Rectal smooth muscle tissue (tissue), 1 donor: ENCODE data around the gene SPPL2C.

ENCODE experiments used
- H3K27ac ChIP-seq: one replicate; pipeline ENCODE4 v1.7.0; 2013; ENCODE audit warnings: low read depth, low read length, inconsistent platforms
- H3K27me3 ChIP-seq: one replicate; pipeline ENCODE4 v1.7.0; 2013; ENCODE audit warnings: low read length; ENCODE audit not compliant: control insufficient read depth, insufficient read depth
- H3K36me3 ChIP-seq: one replicate; pipeline ENCODE4 v1.7.0; 2013; ENCODE audit warnings: low read length; ENCODE audit not compliant: control insufficient read depth, insufficient read depth
- H3K4me1 ChIP-seq: one replicate; pipeline ENCODE4 v1.7.0; 2013; ENCODE audit warnings: low read length; ENCODE audit not compliant: control insufficient read depth, insufficient read depth
- H3K4me3 ChIP-seq: one replicate; pipeline ENCODE4 v1.7.0; 2013; ENCODE audit warnings: low read length
- H3K9ac ChIP-seq: one replicate; pipeline ENCODE4 v1.7.0; 2013; ENCODE audit warnings: low read length

The SPPL2C gene

GRCh38 chr17:45820052-45820780, 24.5 kb upstream of the SPPL2C start:
- Histone ChIP-seq H3K27me3 (no peaks in the 10 kb centered on the region), H3K36me3 (no peaks in the 10 kb centered on the region), H3K4me1 (no peaks in the 10 kb centered on the region), H3K9ac (no peak overlapping the region), H3K27ac (no peak overlapping the region), H3K4me3 (no peak overlapping the region)

- Histone ChIP-seq H3K27ac (no peak overlapping the region), H3K36me3 (no peaks in the 10 kb centered on the region)
These were observed 23.5 kb upstream of the SPPL2C start for GRCh38 chr17:45821147-45821546.

GRCh38 chr17:45823598-45823997, 21.1 kb upstream of the SPPL2C start:
- H3K9ac ChIP-seq, result no peak overlapping the region
- no peaks in the 10 kb centered on the region for H3K36me3 ChIP-seq
- no peak overlapping the region for H3K27ac ChIP-seq
- H3K27me3 ChIP-seq, result no peaks in the 10 kb centered on the region
- no peak overlapping the region for H3K4me3 ChIP-seq
- H3K4me1 ChIP-seq, result no peaks in the 10 kb centered on the region

More at GRCh38 chr17:45821147-45821546, 23.5 kb upstream of the SPPL2C start:
- H3K27me3 ChIP-seq, result no peaks in the 10 kb centered on the region
- no peak overlapping the region for H3K4me3 ChIP-seq
- no peak overlapping the region for H3K9ac ChIP-seq
- H3K4me1 ChIP-seq, result no peaks in the 10 kb centered on the region

- no peaks in the 10 kb centered on the region for H3K27me3 ChIP-seq
- no peak overlapping the region for H3K4me3 ChIP-seq
- H3K36me3 ChIP-seq, result no peaks in the 10 kb centered on the region
- H3K9ac ChIP-seq, result no peak overlapping the region
- H3K27ac ChIP-seq, result no peak overlapping the region
- no peaks in the 10 kb centered on the region for H3K4me1 ChIP-seq
These were observed 20.2 kb upstream of the SPPL2C start for GRCh38 chr17:45824475-45824874.

- H3K4me3 ChIP-seq, result no peak overlapping the region
- no peaks in the 10 kb centered on the region for H3K36me3 ChIP-seq
- no peak overlapping the region for H3K9ac ChIP-seq
- no peaks in the 10 kb centered on the region for H3K4me1 ChIP-seq
- H3K27me3 ChIP-seq, result no peaks in the 10 kb centered on the region
- H3K27ac ChIP-seq, result no peak overlapping the region
These were observed 19.7 kb upstream of the SPPL2C start for GRCh38 chr17:45824901-45825492.

- H3K9ac ChIP-seq, result no peak overlapping the region
- no peak overlapping the region for H3K4me3 ChIP-seq
- H3K27ac ChIP-seq, result no peak overlapping the region
- no peaks in the 10 kb centered on the region for H3K4me1 ChIP-seq
- no peaks in the 10 kb centered on the region for H3K36me3 ChIP-seq
- H3K27me3 ChIP-seq, result no peaks in the 10 kb centered on the region
These were observed 18.9 kb upstream of the SPPL2C start for GRCh38 chr17:45825792-45826191.

GRCh38 chr17:45826919-45827588, 17.6 kb upstream of the SPPL2C start:
- Histone ChIP-seq H3K36me3 (no peaks in the 10 kb centered on the region), H3K4me3 (no peak overlapping the region), H3K4me1 (no peaks in the 10 kb centered on the region), H3K27ac (no peak overlapping the region), H3K27me3 (no peaks in the 10 kb centered on the region), H3K9ac (no peak overlapping the region)

- H3K4me1 ChIP-seq, result no peaks in the 10 kb centered on the region
- no peak overlapping the region for H3K4me3 ChIP-seq
- no peak overlapping the region for H3K27ac ChIP-seq
- no peak overlapping the region for H3K9ac ChIP-seq
- no peaks in the 10 kb centered on the region for H3K27me3 ChIP-seq
- H3K36me3 ChIP-seq, result no peaks in the 10 kb centered on the region
These were observed 16.5 kb upstream of the SPPL2C start for GRCh38 chr17:45828171-45828570.

GRCh38 chr17:45828582-45829133, 16.0 kb upstream of the SPPL2C start:
- Histone ChIP-seq H3K4me3 (no peak overlapping the region), H3K9ac (no peak overlapping the region), H3K27me3 (no peaks in the 10 kb centered on the region), H3K27ac (no peak overlapping the region), H3K4me1 (no peaks in the 10 kb centered on the region), H3K36me3 (no peaks in the 10 kb centered on the region)

- H3K27ac ChIP-seq, result no peak overlapping the region
- no peaks in the 10 kb centered on the region for H3K27me3 ChIP-seq
- H3K36me3 ChIP-seq, result no peaks in the 10 kb centered on the region
- H3K4me1 ChIP-seq, result no peaks in the 10 kb centered on the region
- H3K9ac ChIP-seq, result no peak overlapping the region
- no peak overlapping the region for H3K4me3 ChIP-seq
These were observed 10.8 kb upstream of the SPPL2C start for GRCh38 chr17:45833920-45834319.

- Histone ChIP-seq H3K9ac (no peak overlapping the region), H3K4me3 (no peak overlapping the region), H3K36me3 (no peaks in the 10 kb centered on the region), H3K4me1 (no peaks in the 10 kb centered on the region), H3K27ac (no peak overlapping the region), H3K27me3 (no peaks in the 10 kb centered on the region)
These were observed 9.9 kb upstream of the SPPL2C start for GRCh38 chr17:45834471-45835396.

- H3K9ac ChIP-seq, result no peak overlapping the region
- no peaks in the 10 kb centered on the region for H3K36me3 ChIP-seq
- H3K4me3 ChIP-seq, result no peak overlapping the region
- no peaks in the 10 kb centered on the region for H3K4me1 ChIP-seq
- H3K27me3 ChIP-seq, result no peaks in the 10 kb centered on the region
- H3K27ac ChIP-seq, result no peak overlapping the region
These were observed 9.2 kb upstream of the SPPL2C start for GRCh38 chr17:45835481-45835880.
